ENCODE results near the gene ACOT8.
"Not testable (repeated sequence)": the region's sequence is repeated elsewhere in the genome, so short reads cannot be mapped to it uniquely, and the experiment has no call there.

The ACOT8 gene

DNA sequence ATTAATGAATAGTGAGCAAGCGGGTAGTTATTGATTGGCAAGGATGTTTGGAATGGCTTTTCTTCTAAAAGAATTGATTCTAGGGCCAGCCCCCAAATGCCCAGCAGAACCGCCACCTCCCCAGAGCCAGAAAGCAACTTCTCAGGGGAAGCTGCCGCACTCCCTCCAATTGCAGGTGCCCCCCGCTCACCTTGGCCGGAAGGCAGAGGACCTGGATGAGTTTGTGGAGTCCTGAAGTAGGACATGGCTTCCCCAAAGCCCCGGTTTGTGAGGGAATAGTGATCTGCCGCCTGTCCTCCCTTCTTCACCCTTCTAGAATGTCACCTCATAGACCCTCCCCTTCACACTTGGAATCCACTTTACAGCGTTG lies 30.1 kb upstream of the ACOT8 start, which contains the start of gene SPATA25:
SPATA25 (minus strand) TSS at position 277 of the 370 bp plus-strand sequence; CDS start at position 245, 32 bp downstream.
- no peak for DNase-seq (ENCODE audit: low read depth)

DNA sequence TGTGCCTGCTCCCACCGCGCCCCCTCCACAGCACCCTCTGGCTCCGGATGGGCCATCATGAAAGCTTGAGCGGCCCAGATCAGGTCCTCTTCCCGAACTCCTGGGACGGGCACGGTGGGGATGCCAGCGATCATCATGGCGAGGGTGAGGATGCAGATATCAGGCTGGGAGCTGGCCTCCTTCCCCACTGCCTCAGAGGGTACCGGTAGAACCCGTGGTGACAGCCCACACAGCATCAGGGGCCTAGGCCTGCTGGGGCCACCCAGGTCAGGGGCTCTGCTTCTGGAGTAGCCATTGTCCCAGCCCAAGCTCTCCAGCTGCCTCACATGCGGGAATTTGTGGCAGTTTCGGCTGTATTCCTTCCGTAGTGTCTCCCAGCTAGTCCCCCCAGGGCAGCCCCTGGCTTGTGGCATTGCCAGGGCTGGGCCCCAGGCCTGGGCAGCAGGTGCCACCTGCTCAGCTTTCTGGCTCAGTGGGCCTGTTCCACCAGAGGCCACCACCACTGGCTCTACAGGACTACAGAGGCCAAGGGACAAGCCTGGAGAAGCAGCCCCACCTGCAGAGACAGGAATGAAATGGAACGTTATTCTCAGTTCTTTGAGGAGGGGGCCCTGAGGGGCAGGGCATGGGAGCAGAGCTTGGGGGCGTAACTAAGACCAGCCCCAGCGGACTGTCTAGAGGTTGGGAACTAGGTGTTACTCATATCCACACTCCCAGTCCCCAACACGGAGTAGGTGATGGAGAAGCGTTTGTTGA lies 29.6 kb upstream of the ACOT8 start:
- no peak for DNase-seq (ENCODE audit: low read depth)

GRCh38 chr20:45883100-45883469 lies 25.9 kb upstream of the ACOT8 start:
- no peak for DNase-seq (ENCODE audit: low read depth)

- no peak for DNase-seq (ENCODE audit: low read depth)
Observed at GRCh38 chr20:45882469-45883099, 25.4 kb upstream of the ACOT8 start.

GRCh38 chr20:45880988-45881788 lies 24.0 kb upstream of the ACOT8 start, which contains the start of gene ZSWIM1:
ZSWIM1 (plus strand) TSS chr20:45881227; CDS start chr20:45882593, 1,366 bp downstream.
- DNase-seq (ENCODE audit: low read depth), result peak; percentile 98

DNA sequence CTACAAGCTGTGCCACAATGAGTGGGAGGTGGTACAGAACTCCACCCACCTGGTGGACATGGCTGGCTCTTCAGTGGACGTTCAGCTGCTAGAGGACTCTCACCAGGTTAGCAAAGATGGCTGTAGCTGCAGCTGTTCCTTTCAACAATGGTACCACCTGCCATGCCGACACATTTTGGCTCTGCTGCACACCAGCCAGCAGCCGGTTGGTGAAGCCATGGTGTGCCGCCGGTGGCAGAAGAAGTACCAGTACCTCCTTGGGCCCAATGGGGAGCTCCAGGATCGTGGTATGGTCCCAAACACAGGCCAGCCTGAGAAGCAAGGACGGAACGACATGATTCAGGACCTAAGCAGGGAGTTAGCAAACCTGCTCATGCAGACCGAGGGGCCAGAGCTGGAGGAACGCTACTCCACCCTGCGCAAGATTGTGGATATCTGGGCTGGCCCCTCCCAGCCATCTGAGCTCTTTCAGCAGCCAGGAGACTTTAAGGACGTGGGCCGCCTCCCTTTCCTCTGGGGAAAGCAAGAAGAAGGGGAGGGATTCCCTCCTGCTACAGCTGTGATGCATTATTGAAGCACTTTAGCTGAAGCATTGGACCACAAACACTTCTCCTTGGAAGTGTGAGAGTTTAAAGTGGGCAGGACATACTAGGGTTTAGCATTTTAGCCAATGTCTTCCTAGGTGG lies 21.0 kb upstream of the ACOT8 start:
- DNase-seq (ENCODE audit: low read depth), result no peak

DNA sequence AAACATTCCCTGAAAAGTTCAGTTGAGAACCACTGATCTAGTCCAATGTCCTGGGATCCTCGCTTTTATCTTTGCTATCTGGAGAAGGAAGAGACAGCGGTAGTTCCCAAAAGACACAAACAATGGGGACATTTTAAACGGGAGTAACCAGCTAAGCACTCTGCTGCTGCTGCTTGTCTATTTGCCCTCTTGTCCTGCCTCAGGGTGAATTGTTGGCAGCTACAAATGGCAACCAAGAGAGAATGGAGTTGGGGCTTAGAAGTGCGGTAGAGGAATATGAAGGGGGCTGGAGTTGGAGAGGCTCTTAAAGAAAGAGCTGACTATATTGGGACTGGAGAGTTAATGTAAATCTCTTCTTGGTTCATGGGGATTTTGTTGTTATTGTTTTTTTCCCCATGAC lies 17.4 kb upstream of the ACOT8 start:
- DNase-seq (ENCODE audit: low read depth), result no peak

DNA sequence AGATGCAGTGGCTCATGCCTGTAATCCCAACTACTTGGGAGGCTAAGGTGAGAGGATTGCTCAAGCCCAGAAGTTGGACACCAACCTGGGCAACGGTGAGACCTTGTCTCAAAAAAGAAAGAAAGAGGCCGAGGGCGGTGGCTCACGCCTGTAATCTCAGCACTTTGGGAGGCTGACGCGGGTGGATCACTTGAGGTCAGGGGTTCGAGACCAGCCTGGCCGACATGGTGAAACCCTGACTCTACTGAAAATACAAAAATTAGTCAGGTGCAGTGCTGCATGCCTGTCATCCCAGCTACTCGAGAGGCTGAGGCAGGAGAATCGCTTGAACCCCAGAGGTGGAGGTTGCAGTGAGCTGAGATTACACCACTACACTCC lies 16.9 kb upstream of the ACOT8 start:
- DNase-seq (ENCODE audit: low read depth), result not testable (repeated sequence)

GRCh38 chr20:45873409-45874103 lies 16.4 kb upstream of the ACOT8 start:
- DNase-seq (ENCODE audit: low read depth), result no peak

- no peak for DNase-seq (ENCODE audit: low read depth)
Observed at GRCh38 chr20:45872626-45873025, 15.4 kb upstream of the ACOT8 start.

GRCh38 chr20:45867819-45868176 lies 10.6 kb upstream of the ACOT8 start:
- DNase-seq (ENCODE audit: low read depth), result no peak

DNA sequence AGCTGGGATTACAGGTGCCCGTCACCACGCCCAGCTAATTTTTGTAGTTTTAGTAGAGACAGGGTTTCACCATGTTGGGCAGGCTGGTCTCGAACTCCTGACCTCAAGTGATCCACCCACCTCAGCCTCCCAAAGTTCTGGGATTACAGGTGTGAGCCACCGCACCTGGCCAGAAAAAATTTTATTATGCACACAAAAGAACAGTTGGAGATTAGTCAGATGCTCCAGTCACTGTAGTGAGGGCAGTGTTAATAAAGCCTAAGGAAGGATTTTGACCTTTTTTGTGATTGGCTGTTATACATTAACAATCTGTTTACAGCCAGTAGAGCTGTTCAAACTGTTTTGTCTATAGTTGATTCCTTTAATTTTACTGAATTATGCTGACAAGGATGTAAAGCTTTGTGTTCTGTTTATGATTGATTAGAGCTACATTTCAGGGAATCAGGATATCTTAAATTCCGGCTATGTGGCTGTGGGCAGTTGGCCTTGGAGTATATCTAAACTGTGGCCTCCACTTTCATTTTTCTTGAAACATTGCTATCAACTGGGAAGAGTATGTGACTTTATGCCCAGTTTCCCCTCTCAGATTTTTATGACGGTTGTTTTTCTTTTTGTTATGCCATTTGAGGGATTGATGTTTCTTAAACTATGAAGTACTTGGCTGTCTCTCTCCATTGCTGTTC lies 10.1 kb upstream of the ACOT8 start:
- DNase-seq (ENCODE audit: low read depth), result no peak

DNA sequence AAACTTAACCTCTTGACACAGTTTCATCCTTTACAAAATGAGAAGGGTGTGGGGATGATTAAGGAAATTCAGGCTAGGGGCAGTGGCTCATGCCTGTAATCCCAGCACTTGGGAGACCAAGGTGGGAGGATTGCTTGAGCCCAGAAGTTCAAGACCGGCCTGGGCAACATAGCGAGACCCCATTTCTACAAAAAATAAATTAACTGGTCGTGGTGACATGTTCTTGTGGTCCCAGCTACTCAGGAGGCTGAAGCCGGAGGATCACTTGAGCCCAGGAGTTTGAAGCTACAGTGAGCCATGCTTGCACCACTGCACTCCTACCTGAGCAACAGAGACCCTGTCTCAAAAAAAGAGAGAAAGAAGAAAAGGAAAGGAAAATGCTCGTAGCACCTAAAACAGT lies 9.3 kb upstream of the ACOT8 start:
- DNase-seq (ENCODE audit: low read depth), result no peak

DNA sequence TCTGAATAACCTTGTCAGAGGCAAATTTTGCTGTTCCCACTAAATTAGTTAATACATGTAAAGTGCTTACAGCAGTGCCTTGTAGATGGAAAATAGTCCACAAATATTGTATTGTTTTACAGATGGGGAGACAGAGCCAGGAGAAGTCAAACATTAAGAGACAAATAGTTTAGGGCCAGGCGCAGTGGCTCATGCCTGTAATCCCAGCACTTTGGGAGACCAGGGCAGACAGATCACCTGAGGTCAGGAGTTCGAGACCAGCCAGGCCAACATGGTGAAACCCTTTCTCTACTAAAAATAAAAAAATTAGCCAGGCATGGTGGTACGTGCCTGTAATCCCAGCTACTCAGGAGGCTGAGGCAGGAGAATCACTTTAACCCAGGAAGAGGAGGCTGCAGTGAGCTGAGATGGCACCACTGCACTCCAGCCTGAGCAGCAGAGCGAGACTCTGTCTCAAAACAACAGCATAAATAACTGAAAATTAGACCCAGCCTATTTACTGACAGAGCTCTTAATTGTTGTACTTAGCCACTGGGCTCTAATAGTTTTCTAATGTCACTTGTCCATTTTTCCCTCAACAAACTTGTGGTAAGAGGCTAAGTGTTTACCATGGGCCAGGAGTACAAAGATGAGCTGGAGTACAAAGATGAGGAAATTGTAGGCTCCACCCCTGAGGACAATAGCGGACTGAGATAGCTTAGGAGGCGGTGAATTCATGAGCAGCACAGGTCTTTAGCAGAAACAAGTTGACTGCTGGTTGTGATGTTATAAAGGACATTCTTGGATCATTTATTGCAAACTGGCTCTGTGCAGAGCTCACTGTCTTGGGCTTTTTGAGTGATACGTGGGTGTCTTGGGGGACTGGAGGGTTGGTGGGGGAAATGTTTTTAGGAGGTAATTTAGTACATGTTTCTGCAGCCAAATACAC lies 6.6 kb upstream of the ACOT8 start:
- no peak for DNase-seq (ENCODE audit: low read depth)

- no peak for DNase-seq (ENCODE audit: low read depth)
Observed at GRCh38 chr20:45861221-45862075, 4.3 kb upstream of the ACOT8 start.

DNA sequence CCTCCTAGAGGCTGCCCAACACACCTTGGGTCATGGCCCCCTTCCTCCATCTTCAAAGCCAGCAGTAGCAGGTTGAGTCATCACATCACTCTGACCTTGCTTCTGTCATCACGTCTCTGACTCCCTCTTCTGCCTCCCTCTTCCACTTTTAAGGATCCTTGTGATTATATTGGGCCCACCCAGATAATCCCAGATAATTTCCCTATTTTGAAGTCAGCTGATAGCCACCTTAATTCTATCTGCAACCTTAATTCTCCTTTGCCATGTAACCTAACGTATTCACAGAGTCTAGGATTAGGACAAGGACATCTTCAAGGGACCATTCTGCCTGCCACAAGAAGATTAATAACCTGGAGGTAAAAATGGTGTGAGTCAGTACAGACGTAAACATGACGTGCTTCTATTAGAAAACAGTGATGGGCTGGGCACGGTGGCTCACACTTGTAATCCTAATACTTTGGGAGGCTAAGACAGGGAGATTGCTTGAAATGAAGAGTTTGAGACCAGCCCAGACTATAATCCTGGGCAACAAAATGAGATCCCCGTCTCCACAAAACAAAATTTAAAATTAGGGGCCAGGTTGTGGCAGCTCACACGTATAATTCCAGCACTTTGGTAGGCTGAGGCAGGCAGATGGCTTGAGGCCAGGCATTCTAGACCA lies 3.5 kb upstream of the ACOT8 start:
- no peak for DNase-seq (ENCODE audit: low read depth)

- DNase-seq (ENCODE audit: low read depth), result no peak
Observed at GRCh38 chr20:45859916-45860315, 2.7 kb upstream of the ACOT8 start.

- DNase-seq (ENCODE audit: low read depth), result no peak
Observed at GRCh38 chr20:45857882-45858216, 657 bp upstream of the ACOT8 start.

DNA sequence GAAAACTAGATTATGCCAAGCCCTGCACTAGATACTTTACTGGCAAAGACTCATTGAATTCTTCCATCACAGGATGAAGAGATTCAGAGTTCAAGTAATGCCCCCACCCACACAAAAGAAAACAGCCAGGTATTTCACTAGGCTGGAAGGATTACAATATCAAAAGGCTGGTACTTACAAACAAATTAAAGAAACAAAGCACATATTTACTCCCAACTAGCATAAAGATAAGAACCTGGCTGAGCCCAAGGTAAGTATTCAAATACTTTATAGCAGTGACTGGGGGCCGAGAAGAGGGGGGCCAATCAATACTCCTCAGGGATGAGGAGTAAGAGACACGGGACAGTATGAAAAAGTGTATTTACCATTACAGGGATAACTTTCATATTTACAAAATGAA lies 3.7 kb downstream of the ACOT8 start:
- DNase-seq (ENCODE audit: low read depth), result no peak
